WERI-Rb-1 (cell line): ENCODE data around the gene ROBO4.
A peak's percentile ranks its signal among the peaks of the same experiment; 100 is the strongest.

Experiments used
- DNase-seq: peaks from one replicate; pipeline ENCODE4 v3.0.0-alpha.2; 2020
- H3K27ac ChIP-seq: fragments of 250-450 bp; sonication (Bioruptor Pico); 2 replicates; pipeline ENCODE4 v1.5.1; 2020; ENCODE audit warnings: mild to moderate bottlenecking, moderate library complexity
- H3K27me3 ChIP-seq: fragments of 250-450 bp; sonication (Bioruptor Pico); 2 replicates; pipeline ENCODE4 v1.5.1; 2021; ENCODE audit warnings: mild to moderate bottlenecking, low read depth, moderate library complexity; ENCODE audit not compliant: insufficient read depth, severe bottlenecking
- H3K36me3 ChIP-seq: fragments of 250-450 bp; sonication (Bioruptor Pico); 2 replicates; pipeline ENCODE4 v1.5.1; 2020; ENCODE audit warnings: mild to moderate bottlenecking, moderate library complexity
- H3K4me3 ChIP-seq: 2 replicates; pipeline ENCODE4 v1.5.1; 2011; ENCODE audit warnings: low read depth, mild to moderate bottlenecking, control low read depth, low read length
- H3K9me3 ChIP-seq: fragments of 250-450 bp; sonication (Bioruptor Pico); 2 replicates; pipeline ENCODE4 v1.5.1; 2021; ENCODE audit warnings: mild to moderate bottlenecking, moderate library complexity; ENCODE audit not compliant: severe bottlenecking
- TF ChIP-seq, protein P1 (sequence below): IDR thresholded peaks from 2 replicates; pipeline ENCODE4 v1.5.1; 2011; ENCODE audit warnings: low read depth, mild to moderate bottlenecking, control low read depth, inconsistent platforms, low read length

The ROBO4 gene

DNA sequence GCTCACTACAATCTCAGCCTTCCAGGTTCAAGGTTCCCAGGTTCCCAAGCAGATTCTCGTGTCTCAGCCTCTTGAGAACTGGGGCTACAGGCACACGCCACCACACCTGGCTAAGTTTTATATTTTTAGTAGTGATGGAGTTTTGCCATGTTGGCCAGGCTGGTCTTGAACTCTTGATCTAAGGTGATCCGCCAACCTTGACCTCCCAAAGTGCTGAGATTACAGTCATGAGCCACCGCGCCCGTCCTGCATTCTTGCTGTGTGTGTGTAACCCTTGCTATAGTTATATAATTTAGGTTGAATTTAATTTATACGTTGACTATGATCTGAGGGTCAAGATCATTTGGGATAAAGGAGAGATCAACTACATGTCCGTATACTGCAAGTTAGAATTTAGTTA, 61.7 kb downstream of the ROBO4 start:
- Histone ChIP-seq H3K36me3 (no peaks in the 10 kb centered on the region), H3K4me3 (no peak overlapping the region), H3K27me3 (no peaks in the 10 kb centered on the region), H3K27ac (peak overlapping the region; percentile 81), H3K9me3 (no peaks in the 10 kb centered on the region)
- DNase-seq: no peak
- TF ChIP-seq, protein P1, sequence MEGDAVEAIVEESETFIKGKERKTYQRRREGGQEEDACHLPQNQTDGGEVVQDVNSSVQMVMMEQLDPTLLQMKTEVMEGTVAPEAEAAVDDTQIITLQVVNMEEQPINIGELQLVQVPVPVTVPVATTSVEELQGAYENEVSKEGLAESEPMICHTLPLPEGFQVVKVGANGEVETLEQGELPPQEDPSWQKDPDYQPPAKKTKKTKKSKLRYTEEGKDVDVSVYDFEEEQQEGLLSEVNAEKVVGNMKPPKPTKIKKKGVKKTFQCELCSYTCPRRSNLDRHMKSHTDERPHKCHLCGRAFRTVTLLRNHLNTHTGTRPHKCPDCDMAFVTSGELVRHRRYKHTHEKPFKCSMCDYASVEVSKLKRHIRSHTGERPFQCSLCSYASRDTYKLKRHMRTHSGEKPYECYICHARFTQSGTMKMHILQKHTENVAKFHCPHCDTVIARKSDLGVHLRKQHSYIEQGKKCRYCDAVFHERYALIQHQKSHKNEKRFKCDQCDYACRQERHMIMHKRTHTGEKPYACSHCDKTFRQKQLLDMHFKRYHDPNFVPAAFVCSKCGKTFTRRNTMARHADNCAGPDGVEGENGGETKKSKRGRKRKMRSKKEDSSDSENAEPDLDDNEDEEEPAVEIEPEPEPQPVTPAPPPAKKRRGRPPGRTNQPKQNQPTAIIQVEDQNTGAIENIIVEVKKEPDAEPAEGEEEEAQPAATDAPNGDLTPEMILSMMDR: no peak

DNA sequence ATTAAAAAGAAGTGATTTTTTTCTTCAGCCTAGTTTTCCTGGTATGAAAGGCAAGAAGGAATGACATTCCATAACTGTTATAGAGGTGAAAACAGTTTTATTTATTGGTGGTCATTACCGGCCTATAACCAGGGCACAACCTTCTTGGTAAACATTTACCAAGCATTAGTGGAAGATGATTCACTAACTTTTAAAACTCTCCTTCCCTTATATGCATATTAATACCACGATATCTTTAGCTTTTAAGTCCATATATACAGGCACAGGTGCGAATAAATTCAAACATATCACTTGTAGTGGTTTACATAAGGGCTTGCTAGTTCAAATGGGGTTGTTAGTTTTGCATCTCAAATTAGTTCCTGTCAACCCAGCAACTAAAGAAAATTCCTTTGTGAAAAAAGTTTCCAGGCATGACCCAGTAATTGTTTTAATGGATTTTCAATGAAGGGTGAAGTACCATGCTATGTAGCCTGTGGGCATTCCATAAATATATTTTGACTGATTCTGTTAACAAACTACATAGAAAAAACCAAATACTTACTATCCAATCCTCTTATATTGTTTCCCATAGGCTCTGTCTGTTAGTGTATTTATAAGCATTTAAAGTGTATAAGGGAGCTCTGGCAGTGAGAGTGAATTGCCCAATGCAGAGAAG, 63.0 kb downstream of the ROBO4 start:
- Histone ChIP-seq H3K4me3 (no peak overlapping the region), H3K9me3 (no peaks in the 10 kb centered on the region), H3K27ac (no peak overlapping the region), H3K27me3 (no peaks in the 10 kb centered on the region), H3K36me3 (no peaks in the 10 kb centered on the region)
- TF ChIP-seq, protein P1: no peak
- no peak for DNase-seq
